ENCODE data around the gene CPNE8. TPM values are rescaled to one million over a fixed set of nuclear protein-coding genes. Genes with fewer than 3 reads are reported as not detected.
"Not testable (repeated sequence)": the region's sequence is repeated elsewhere in the genome, so short reads cannot be mapped to it uniquely, and the experiment has no call there.

Gene CPNE8
- total and polyA plus RNA-seq, 2 donors, result 10.1 to 37.7 TPM

DNA sequence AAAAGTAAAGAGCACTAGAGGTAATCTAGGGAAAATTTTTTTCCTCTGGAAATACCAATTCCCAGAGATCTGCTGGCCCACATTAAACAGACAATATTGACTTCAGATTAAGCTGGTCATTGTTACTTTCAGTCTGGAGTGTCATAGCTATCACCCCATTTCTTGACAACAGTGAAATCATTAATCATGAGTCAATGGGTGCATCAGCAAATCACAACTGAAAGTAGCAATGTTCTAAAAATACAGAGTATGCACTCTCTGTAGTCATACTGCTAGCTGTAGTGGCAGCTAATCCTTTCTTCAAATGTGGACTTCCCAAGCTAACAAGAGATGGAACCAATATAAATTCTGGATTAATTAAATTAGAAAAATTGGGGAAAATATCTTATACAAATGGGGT lies 129.9 kb downstream of the CPNE8 start:
- no peak overlapping the region for H3K27ac ChIP-seq (ENCODE audit: low read depth)
- no peak overlapping the region for H3K4me3 ChIP-seq (ENCODE audit: low read depth, low read length)
- no peaks in the 10 kb centered on the region for H3K36me3 ChIP-seq (ENCODE audit: insufficient read depth)
- DNase-seq (ENCODE audit: extremely low spot score), result no peak
- no peaks in the 10 kb centered on the region for H3K4me1 ChIP-seq (ENCODE audit: insufficient read depth)

DNA sequence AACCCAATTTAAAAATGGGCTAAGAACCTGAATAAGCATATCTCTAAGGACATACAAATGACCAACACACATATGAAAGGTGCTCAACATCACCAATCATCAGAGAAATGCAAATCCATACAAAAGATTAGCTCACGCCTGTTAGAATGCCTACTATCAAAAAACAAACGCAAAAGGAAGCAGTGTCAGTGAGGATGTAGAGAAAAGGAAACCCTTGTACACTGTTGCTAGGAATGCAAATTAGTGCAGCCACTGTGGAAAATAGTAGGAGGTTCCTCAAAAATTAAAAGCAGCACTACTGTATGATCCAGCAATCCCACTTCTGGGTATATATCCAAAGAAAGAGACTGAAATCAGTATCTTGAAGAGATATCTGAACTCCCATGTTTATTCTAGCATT lies 133.0 kb downstream of the CPNE8 start:
- Histone ChIP-seq H3K4me1 (ENCODE audit: insufficient read depth) (no peaks in the 10 kb centered on the region), H3K36me3 (ENCODE audit: insufficient read depth) (no peaks in the 10 kb centered on the region), H3K27ac (ENCODE audit: low read depth) (no peak overlapping the region), H3K4me3 (ENCODE audit: low read depth, low read length) (no peak overlapping the region)
- no peak for DNase-seq (ENCODE audit: extremely low spot score)
- 83% methylated on average over 2 of the region's 2 CpGs for WGBS

DNA sequence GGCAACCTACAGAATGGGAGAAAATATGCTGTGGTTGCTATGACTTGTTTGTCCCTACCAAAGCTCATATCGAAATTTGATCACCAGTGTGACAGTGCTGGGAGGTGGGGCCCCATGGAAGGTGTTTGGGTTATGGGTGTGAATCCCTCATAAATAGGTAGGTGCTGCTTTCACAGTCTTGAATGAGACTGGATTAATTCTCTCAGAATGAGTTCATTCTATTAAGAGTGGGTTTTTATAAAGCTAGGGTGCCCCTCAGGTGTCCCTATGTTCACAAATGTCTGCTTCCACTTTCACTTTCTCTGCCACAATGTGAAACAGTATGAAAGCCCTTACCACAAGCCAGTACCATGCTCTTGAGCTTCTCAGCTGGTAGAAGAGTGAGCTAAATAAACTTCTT lies 133.5 kb downstream of the CPNE8 start:
- no peak overlapping the region for H3K4me3 ChIP-seq (ENCODE audit: low read depth, low read length)
- H3K4me1 ChIP-seq (ENCODE audit: insufficient read depth), result no peaks in the 10 kb centered on the region
- H3K27ac ChIP-seq (ENCODE audit: low read depth), result no peak overlapping the region
- no peak for DNase-seq (ENCODE audit: extremely low spot score)
- H3K36me3 ChIP-seq (ENCODE audit: insufficient read depth), result no peaks in the 10 kb centered on the region
- WGBS, result 83% methylated on average over 1 of the region's 1 CpG

DNA sequence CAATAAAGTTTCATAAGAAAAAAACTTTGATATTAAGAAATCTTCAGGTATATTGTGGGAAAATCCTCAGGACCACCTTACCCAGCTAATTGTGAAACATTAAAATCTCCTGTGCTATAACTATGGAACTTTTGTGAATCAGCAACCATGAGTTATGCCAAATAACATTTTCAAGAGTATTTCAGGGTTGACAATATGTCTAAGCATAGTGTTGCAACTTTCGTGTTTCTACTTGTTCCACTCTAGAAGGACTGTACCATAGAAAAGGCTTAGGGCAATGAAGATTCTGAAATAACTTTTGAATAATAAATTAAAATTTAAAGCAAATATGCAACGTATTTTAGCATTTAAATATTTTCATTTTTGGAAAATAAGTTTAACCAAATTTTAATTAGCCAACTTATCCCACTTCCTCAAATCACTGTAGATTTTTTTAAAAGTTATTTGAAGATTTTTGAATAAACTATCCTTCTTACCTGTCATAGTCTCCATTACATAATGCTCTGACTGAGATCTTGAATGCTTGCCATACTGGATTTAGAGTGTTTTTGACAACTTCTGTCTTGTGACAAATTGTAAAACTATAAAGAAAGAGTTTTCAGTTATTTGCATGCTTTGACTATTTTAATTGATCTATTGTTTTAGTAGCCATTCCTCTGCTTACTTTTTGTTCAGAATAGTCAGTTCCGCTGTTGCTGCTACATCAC lies 143.6 kb downstream of the CPNE8 start:
- Histone ChIP-seq H3K4me3 (ENCODE audit: low read depth, low read length) (no peak overlapping the region), H3K36me3 (ENCODE audit: insufficient read depth) (no peaks in the 10 kb centered on the region), H3K27ac (ENCODE audit: low read depth) (no peak overlapping the region), H3K4me1 (ENCODE audit: insufficient read depth) (no peaks in the 10 kb centered on the region)
- 88% methylated on average over 3 of the region's 3 CpGs for WGBS
- DNase-seq (ENCODE audit: extremely low spot score), result no peak

DNA sequence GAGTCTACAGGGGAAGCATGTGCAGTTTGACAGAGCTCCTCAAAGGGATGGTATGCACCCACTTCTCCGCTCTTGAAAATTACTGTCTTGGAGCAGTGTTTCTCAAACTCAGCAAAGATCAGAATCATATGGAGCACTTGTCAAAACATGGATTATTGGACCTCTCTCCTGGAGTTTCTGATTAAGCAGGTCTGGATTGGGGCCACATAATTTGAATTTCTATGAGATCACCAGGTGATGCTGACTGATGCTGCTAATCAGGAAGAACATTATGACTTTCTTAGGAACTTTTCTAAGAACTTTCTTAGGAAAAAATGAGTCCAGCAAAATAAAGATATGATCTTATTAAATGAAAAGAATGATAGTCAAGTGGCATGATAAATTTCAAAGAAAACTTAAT lies 144.3 kb downstream of the CPNE8 start:
- Histone ChIP-seq H3K4me1 (ENCODE audit: insufficient read depth) (no peaks in the 10 kb centered on the region), H3K27ac (ENCODE audit: low read depth) (no peak overlapping the region), H3K4me3 (ENCODE audit: low read depth, low read length) (no peak overlapping the region), H3K36me3 (ENCODE audit: insufficient read depth) (no peaks in the 10 kb centered on the region)
- DNase-seq (ENCODE audit: extremely low spot score), result no peak
- WGBS, result 95% methylated on average over 1 of the region's 1 CpG

DNA sequence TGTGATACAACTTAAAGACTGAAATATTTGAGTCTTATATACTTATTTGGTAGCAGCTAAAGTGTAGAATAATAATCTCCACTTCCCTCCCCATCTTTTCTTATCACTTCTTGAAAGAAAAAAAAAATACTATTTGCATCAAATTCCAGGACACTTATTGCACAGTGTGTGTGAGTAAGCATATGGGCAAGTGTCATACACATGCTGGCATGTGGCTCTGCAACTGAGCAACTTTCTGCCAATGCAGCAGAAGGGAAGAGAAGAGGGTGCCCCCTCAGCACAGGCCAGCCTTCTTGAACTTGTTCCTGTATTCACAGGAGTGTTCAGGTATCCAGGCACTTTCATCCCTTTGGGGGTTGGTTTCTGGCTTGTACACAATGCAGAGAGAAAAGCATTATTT lies 145.8 kb downstream of the CPNE8 start:
- no peak for DNase-seq (ENCODE audit: extremely low spot score)
- H3K4me1 ChIP-seq (ENCODE audit: insufficient read depth), result no peaks in the 10 kb centered on the region
- no peak overlapping the region for H3K27ac ChIP-seq (ENCODE audit: low read depth)
- H3K36me3 ChIP-seq (ENCODE audit: insufficient read depth), result no peaks in the 10 kb centered on the region
- no peak overlapping the region for H3K4me3 ChIP-seq (ENCODE audit: low read depth, low read length)

DNA sequence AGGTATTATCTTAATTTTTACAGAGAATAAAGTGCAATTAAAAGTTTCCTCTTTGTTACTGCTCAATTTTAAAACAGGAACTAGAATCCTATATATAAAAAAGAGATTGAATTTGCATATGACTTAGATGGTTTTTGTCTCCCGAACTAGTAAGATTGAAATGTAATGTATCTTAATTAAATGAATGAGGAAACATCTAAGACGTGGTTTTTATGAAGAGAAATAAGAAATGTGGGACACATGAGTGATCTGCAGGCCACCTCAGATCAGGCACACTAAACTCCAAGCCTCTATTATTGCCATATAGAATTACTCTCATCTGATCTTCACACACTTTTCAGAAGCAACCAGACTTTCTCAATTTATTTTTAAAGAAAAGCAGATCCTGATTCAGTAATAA lies 158.6 kb downstream of the CPNE8 start:
- no peaks in the 10 kb centered on the region for H3K4me1 ChIP-seq (ENCODE audit: insufficient read depth)
- H3K4me3 ChIP-seq (ENCODE audit: low read depth, low read length), result no peak overlapping the region
- no peak for DNase-seq (ENCODE audit: extremely low spot score)
- H3K36me3 ChIP-seq (ENCODE audit: insufficient read depth), result peaks cover 3% of the 10 kb centered on the region
- H3K27ac ChIP-seq (ENCODE audit: low read depth), result no peak overlapping the region
- WGBS, result 85% methylated on average over 2 of the region's 2 CpGs

DNA sequence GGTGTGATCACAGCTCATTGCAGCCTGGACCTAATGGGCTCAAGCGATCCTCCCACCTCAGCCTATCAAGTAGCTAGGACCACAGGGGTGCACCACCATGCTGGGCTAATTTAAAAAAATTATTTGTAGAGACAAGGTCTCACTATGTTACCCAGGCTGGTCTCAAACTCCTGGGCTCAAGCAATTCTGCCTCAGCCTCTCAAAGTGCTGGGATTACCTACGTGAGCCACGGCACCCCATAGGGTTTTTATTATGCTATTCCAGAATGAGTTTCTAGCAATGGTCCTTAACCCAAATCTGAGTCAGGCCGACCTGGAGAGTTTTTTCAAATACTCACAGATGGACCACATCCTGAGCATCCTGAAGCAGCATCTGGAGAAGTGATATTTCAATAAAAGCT lies 159.8 kb downstream of the CPNE8 start:
- 74% methylated on average over 4 of the region's 4 CpGs for WGBS
- Histone ChIP-seq H3K27ac (ENCODE audit: low read depth) (no peak overlapping the region), H3K36me3 (ENCODE audit: insufficient read depth) (peaks cover 3% of the 10 kb centered on the region), H3K4me1 (ENCODE audit: insufficient read depth) (no peaks in the 10 kb centered on the region), H3K4me3 (ENCODE audit: low read depth, low read length) (no peak overlapping the region)
- no peak for DNase-seq (ENCODE audit: extremely low spot score)

DNA sequence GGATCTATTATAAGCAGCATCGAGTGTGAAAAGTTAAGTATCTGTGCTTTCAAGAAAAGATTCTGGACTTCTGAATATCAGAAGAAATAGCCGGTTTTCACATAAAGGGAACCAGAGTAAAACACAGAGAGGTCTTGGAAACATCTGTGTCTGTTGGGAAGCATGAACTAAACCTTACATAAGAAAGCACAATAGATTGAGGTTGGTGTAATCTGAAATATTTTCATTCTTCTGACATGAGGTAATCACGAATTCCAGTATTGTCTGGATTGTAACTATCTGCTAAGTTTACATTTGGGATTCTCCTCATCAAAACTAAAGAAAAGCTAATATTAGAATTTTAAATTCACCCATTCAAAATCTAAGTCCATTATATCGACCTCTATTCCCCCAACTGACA lies 161.3 kb downstream of the CPNE8 start:
- 53% methylated on average over 4 of the region's 4 CpGs for WGBS
- H3K27ac ChIP-seq (ENCODE audit: low read depth), result no peak overlapping the region
- H3K4me1 ChIP-seq (ENCODE audit: insufficient read depth), result no peaks in the 10 kb centered on the region
- H3K4me3 ChIP-seq (ENCODE audit: low read depth, low read length), result no peak overlapping the region
- H3K36me3 ChIP-seq (ENCODE audit: insufficient read depth), result peaks cover 2% of the 10 kb centered on the region
- DNase-seq (ENCODE audit: extremely low spot score), result no peak

DNA sequence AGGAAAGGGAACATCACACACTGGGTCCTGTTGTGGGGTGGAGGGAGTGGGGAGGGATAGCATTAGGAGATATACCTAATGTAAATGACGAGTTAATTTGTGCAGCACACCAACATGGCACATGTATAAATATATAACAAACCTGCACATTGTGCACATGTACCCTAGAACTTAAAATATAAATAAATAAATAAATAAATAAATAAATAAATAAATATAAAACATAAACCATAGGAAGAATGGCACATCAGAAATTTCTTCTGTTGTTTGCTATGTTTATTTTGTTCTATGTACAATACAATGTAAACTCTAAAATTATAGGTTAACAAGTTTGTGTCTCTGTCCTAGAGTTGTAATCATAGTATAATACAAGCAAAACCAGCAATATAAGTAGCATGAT lies 162.9 kb downstream of the CPNE8 start:
- 96% methylated on average over 1 of the region's 1 CpG for WGBS
- H3K4me1 ChIP-seq (ENCODE audit: insufficient read depth); DNase-seq (ENCODE audit: extremely low spot score); H3K4me3 ChIP-seq (ENCODE audit: low read depth, low read length); H3K27ac ChIP-seq (ENCODE audit: low read depth); H3K36me3 ChIP-seq (ENCODE audit: insufficient read depth): not testable (repeated sequence)

DNA sequence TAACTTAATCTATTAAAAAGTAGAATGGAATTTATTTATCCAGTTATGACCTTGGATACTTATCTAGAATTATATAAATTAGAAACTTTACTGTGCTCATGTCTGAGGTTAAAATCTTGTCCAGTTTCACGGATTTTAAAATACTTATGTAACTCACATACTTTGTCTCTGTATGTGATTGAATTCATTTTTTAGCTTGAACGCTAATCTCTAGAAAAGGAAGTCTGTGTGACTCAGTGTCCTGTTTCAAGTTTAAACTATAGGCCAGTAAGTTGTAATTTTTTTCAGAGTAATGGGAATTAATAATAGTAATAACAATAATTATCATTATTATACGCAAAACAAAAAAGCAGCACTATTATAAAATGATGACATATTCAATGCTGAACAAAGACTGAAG lies 168.6 kb downstream of the CPNE8 start:
- DNase-seq (ENCODE audit: extremely low spot score), result no peak
- no peaks in the 10 kb centered on the region for H3K4me1 ChIP-seq (ENCODE audit: insufficient read depth)
- H3K36me3 ChIP-seq (ENCODE audit: insufficient read depth), result no peaks in the 10 kb centered on the region
- H3K4me3 ChIP-seq (ENCODE audit: low read depth, low read length), result no peak overlapping the region
- WGBS, result 72% methylated on average over 3 of the region's 3 CpGs
- H3K27ac ChIP-seq (ENCODE audit: low read depth), result no peak overlapping the region

DNA sequence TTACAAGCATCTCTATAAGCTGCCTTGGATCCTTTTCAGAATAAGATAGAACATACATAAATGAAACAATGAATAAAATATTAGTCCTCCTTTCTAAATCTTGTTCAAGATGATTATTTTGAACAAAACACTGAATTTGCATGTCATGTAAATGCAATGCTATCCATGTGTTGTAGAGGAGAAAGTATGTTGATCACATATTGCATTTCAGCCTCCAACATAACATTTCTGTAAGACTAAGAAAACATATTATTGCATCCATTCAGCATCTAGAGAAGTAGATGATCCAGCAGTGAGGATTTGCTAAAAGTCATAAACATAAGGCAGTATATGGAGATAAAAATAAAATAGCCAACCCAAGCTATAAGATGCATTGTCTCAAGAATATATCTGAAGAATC lies 172.6 kb downstream of the CPNE8 start:
- no peak for DNase-seq (ENCODE audit: extremely low spot score)

DNA sequence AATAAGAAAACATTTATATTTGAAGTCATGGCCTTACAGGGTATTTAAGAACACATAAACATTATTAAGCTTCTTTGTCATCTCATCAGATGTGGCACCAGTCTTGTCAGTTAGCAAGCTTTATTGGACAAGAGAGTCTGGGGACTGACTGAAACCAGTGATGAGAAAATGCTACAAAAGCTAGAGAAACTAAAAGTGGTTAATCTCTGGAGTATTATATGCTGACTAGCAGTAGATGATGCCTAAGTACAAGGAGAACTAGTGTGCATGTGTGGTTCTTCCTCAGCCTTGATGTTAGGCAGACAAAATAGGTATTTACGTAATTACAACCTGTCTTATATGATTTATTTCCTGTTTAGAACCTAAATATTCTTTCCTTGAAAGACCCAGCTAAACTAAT lies 176.5 kb downstream of the CPNE8 start:
- Histone ChIP-seq H3K4me1 (ENCODE audit: insufficient read depth) (no peaks in the 10 kb centered on the region), H3K27ac (ENCODE audit: low read depth) (no peak overlapping the region), H3K36me3 (ENCODE audit: insufficient read depth) (no peaks in the 10 kb centered on the region), H3K4me3 (ENCODE audit: low read depth, low read length) (no peak overlapping the region)
- DNase-seq (ENCODE audit: extremely low spot score), result no peak
- 78% methylated on average over 1 of the region's 1 CpG for WGBS

More for the DNA sequence above, 172.6 kb downstream of the CPNE8 start:
- Histone ChIP-seq H3K27ac (ENCODE audit: low read depth) (no peak overlapping the region), H3K36me3 (ENCODE audit: insufficient read depth) (no peaks in the 10 kb centered on the region), H3K4me1 (ENCODE audit: insufficient read depth) (no peaks in the 10 kb centered on the region), H3K4me3 (ENCODE audit: low read depth, low read length) (no peak overlapping the region)

DNA sequence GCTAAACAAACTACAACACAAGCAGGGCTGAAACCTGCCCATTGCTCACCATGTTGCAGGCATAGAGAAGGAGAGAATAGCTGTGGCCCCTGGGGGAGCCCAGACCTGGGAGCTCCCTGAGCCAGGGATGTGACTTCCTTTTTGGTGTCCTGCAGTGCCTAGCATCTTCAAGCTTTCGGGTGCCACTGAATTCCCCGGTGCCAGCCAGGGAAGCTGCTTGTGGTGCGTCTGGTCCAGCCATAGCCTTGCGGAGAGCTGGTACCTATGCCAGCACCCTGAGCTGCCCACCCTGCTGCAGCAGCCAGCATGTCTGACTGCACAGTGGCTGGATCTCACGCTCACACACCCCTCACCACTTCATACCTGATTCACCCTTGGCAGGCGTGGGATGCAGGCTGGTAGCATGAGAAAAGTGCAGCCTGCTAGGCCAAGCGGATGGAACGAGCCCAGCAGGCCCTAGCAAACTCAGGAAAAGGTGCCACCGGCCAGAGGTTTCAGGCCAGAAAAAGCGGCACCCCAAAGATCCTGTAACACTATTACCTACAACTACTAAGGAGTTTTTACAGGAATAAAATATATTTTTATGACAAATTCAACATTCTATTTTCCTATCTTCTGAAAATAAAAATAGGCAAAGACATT lies 183.7 kb downstream of the CPNE8 start:
- WGBS, result 95% methylated on average over 10 of the region's 10 CpGs
- Histone ChIP-seq H3K36me3 (ENCODE audit: insufficient read depth) (no peaks in the 10 kb centered on the region), H3K4me1 (ENCODE audit: insufficient read depth) (no peaks in the 10 kb centered on the region), H3K4me3 (ENCODE audit: low read depth, low read length) (no peak overlapping the region), H3K27ac (ENCODE audit: low read depth) (no peak overlapping the region)
- DNase-seq (ENCODE audit: extremely low spot score), result no peak

DNA sequence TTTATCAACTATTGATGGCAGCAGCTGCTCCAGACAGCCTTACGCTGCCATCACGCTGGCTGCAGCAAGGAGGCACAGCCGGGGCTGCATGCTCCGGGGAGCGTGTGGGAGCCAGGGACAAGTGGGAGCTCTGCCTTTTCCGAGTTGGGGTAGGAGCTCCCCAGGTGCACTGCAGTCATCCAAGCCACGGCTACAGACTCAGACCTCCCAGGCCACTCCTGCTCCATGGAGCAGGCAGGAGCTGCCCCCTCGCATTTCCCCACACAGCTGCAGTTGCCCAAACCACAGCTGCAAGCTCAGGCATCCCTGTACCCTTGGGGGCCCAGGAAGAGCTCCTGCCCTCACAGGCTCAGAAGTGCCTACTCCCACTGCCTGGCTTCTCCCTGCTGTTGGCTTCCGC lies 184.7 kb downstream of the CPNE8 start:
- no peaks in the 10 kb centered on the region for H3K4me1 ChIP-seq (ENCODE audit: insufficient read depth)
- H3K4me3 ChIP-seq (ENCODE audit: low read depth, low read length), result no peak overlapping the region
- H3K27ac ChIP-seq (ENCODE audit: low read depth), result no peak overlapping the region
- no peaks in the 10 kb centered on the region for H3K36me3 ChIP-seq (ENCODE audit: insufficient read depth)
- no peak for DNase-seq (ENCODE audit: extremely low spot score)
- 93% methylated on average over 9 of the region's 9 CpGs for WGBS
